Measurements from ENCODE around the gene CEACAM20.

DNA sequence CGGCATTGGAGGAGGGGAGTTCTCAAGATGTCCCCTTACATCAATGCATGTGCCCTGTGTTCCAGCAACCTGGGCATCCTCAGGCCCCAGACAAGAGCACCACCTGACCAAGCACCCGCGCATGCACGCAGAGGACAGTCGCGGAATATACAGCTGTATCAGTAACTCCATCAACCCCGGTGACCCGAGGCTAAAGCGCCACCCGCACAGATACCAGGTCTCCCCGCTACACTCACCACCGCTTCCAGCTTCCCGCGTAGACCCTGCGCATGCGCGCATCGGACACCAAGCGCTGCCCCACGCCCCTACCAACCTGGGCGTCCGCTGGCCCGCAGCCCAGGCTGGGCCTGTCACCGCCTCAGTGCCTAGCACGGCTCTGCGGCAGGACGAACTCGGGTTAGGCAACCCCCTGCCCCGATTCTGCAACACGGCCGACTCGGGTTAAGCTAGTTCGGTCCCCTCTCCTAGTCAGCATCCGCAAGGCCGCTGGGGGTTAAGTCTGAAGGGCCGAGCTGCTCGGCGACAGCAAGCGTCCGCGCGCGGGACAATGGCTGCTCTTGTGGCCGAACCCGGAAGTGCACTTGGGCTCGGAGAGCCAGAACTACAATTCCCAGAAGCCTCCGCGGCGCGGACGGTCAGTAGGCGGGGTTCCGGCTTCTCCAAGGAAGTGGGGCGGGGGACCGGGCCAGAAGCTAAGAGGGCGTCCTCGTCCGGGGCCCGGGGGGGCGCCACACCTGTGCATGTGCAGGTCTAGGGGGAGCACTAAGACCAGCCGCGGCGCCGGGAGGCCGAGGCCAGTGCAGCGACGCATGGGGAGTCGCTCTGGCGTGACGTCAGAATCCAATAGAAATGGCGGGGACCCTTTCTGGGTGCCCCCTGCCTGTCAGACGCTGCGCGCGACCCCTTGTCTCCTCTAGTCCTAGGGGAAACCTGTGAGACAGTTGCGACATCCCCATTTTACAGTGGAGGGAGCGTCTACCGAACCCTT, 29.2 kb downstream of the CEACAM20 start, which contains the start of gene ZNF180:
- TF ChIP-seq, protein P1, sequence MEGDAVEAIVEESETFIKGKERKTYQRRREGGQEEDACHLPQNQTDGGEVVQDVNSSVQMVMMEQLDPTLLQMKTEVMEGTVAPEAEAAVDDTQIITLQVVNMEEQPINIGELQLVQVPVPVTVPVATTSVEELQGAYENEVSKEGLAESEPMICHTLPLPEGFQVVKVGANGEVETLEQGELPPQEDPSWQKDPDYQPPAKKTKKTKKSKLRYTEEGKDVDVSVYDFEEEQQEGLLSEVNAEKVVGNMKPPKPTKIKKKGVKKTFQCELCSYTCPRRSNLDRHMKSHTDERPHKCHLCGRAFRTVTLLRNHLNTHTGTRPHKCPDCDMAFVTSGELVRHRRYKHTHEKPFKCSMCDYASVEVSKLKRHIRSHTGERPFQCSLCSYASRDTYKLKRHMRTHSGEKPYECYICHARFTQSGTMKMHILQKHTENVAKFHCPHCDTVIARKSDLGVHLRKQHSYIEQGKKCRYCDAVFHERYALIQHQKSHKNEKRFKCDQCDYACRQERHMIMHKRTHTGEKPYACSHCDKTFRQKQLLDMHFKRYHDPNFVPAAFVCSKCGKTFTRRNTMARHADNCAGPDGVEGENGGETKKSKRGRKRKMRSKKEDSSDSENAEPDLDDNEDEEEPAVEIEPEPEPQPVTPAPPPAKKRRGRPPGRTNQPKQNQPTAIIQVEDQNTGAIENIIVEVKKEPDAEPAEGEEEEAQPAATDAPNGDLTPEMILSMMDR (IDR thresholded peaks at IDR 0.05) = peak in 1 of 3 donors; percentile 74
- no peak for TF ChIP-seq POLR2A (IDR thresholded peaks at IDR 0.05)
